Dendritic cell treated with granulocyte-macrophage colony-stimulating factor and Interleukin-4, amounts not matched to agents 40 ng/mL and 50 ng/mL, for 4 days (primary cell): ENCODE data around the gene TUBB1.
A peak's percentile ranks its signal among the peaks of the same experiment; 100 is the strongest.

Experiments
- H3K27ac Mint-ChIP-seq: one replicate; pipeline ENCODE4 v1.8.0; 2022; ENCODE audit warnings: mild to moderate bottlenecking, mixed read lengths
- H3K27me3 Mint-ChIP-seq: one replicate; pipeline ENCODE4 v1.8.0; 2022; ENCODE audit warnings: mild to moderate bottlenecking, mixed read lengths
- H3K36me3 Mint-ChIP-seq: one replicate; pipeline ENCODE4 v1.8.0; 2022; ENCODE audit warnings: low read depth, mixed read lengths
- H3K4me1 Mint-ChIP-seq: one replicate; pipeline ENCODE4 v1.8.0; 2022; ENCODE audit warnings: low read depth, mixed read lengths
- H3K4me3 Mint-ChIP-seq: one replicate; pipeline ENCODE4 v1.8.0; 2022; ENCODE audit warnings: mild to moderate bottlenecking, moderate library complexity, mixed read lengths
- H3K9me3 Mint-ChIP-seq: one replicate; pipeline ENCODE4 v1.8.0; 2022; ENCODE audit warnings: mixed read lengths
- intact Hi-C: fragments of 100-400 bp; cut with micrococcal nuclease; formaldehyde crosslinking; loops from one replicate; pipeline ENCODE4 v1.15.0; 2022

The TUBB1 gene

GRCh38 chr20:59026904-59027740, 7.9 kb downstream of the TUBB1 start:
- Mint-ChIP-seq H3K36me3 (peaks cover 95% of the 10 kb centered on the region), H3K4me1 (peaks cover 39% of the 10 kb centered on the region), H3K4me3 (no peak overlapping the region), H3K27me3 (no peaks in the 10 kb centered on the region), H3K9me3 (no peaks in the 10 kb centered on the region), H3K27ac (peak overlapping the region; percentile 14)
- intact Hi-C loops, result no loop called here

GRCh38 chr20:59027741-59028320, 8.6 kb downstream of the TUBB1 start:
- H3K27me3 Mint-ChIP-seq, result no peaks in the 10 kb centered on the region
- intact Hi-C loops, result no loop called here
- H3K4me1 Mint-ChIP-seq, result peaks cover 43% of the 10 kb centered on the region
- no peak overlapping the region for H3K4me3 Mint-ChIP-seq
- H3K36me3 Mint-ChIP-seq, result peaks cover 90% of the 10 kb centered on the region
- no peak overlapping the region for H3K27ac Mint-ChIP-seq
- H3K9me3 Mint-ChIP-seq, result no peaks in the 10 kb centered on the region

GRCh38 chr20:59028812-59029211, 9.6 kb downstream of the TUBB1 start:
- peak overlapping the region; percentile 40 for H3K4me3 Mint-ChIP-seq
- peaks cover 44% of the 10 kb centered on the region for H3K4me1 Mint-ChIP-seq
- H3K27me3 Mint-ChIP-seq, result no peaks in the 10 kb centered on the region
- H3K9me3 Mint-ChIP-seq, result no peaks in the 10 kb centered on the region
- H3K36me3 Mint-ChIP-seq, result peaks cover 81% of the 10 kb centered on the region
- intact Hi-C loops, result no loop called here
- H3K27ac Mint-ChIP-seq, result no peak overlapping the region

DNA sequence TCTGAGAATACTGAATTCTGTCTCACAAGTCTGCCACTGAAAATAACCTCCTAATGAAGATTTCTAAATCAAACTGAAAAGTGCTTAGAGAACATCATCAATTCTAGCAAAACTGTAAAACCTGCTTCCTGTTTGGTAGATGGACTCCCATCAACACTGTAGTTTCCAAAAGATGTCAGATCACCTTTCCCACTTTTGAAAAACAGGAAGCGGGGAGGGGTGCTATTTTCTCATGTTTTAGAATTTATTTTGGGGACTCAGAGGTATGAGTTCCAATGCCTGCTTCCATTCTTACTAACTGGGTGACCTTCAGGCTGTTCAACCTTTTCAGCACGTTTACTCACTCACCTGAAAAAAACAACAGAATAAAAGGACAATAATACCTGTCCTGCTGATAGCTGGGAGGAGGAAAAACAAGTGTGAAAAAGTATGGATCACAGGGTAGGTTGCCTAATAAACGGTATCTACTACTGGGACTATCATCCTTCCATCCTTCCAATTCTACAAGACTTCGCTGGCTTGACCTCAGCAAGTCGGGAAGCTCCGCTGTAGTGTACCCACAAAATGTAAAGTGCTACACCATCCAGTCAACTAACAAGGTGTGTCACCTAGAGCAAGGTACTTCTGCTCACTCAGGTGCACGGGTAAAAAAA, 11.8 kb downstream of the TUBB1 start:
- Mint-ChIP-seq H3K27me3 (no peaks in the 10 kb centered on the region), H3K4me3 (peak overlapping the region; percentile 93), H3K4me1 (peaks cover 44% of the 10 kb centered on the region), H3K27ac (peak overlapping the region; percentile 98), H3K9me3 (no peaks in the 10 kb centered on the region), H3K36me3 (peaks cover 81% of the 10 kb centered on the region)
- intact Hi-C loops, result loop anchor here (5.0 to 10.0 kb wide), 3 partner anchors 46 to 379 kb away; partner anchors contain the start of genes NELFCD and STX16

DNA sequence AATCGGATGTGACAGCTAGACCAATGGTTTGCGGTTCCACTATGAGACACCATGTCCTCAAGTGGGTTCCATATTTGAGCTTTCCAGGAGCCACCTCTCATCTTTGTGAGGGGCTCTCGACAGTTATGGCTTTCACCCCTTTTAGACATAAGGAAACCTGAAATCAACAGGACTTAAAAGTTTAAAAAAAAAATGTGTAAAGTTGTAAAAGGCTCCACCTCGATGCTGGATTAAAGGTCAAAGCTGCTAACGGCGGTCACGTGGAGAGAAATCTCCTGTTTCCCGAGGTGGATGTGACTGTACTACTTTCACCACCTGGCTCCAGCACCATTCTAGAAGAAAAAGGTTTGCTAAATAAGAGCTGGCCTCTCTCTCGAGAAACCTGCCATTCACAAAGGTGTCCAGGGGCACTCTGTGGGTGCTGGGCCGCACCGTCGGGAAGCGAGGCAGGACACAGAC, 12.4 kb downstream of the TUBB1 start:
- H3K36me3 Mint-ChIP-seq, result peaks cover 81% of the 10 kb centered on the region

DNA sequence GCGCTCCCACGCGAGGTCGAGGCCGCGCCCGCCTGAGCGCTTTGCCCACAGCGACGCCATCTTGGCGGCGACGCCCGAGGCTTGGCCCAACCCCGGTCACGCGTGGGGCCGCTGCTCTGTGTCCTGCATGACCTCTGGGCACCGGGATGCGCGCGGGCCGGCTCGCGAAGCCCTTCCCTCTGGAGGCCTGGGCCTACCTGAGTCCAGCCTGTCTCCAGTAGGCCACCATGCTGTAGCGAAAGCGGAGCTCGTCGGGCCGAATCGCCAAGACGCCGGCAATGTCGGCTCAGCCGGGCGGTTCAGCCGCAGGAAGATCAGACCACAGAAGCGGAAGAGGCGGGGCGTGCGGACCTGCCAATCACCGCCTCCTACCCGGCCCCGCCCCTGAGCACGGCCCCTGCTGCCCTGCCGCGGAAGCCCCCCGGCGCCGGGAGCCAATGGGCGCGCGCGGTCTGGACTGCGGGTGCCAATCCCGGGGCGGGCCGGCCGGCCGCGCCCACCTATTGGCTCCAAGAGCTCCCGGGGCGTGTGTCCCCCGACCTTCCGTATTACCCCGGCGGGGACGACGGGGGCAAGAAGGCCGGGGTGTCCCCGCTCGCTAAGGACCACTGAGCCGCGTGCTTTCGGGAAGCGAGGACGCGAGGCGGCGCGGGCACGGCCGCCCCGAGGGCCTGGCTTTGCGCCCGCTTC, 12.9 kb downstream of the TUBB1 start, which contains the start of gene ATP5F1E:
Gene ATP5F1E (minus strand): TSS at position 313 of the 690 bp plus-strand sequence. CDS start 84 bp downstream, at position 229.
- Mint-ChIP-seq H3K9me3 (no peaks in the 10 kb centered on the region), H3K4me3 (peak within 1 kb of the TSS; percentile 93), H3K27ac (peak within 1 kb of the TSS; percentile 98), H3K27me3 (no peaks in the 10 kb centered on the region), H3K36me3 (peaks cover 81% of the 10 kb centered on the region), H3K4me1 (peaks cover 37% of the 10 kb centered on the region)
- intact Hi-C loops, result loop anchor here (1.0 to 10.0 kb wide), 4 partner anchors 27 to 380 kb away; partner anchors contain the start of genes NELFCD and STX16

More for the DNA sequence above, 12.4 kb downstream of the TUBB1 start:
- intact Hi-C loops, result loop anchor here (1.0 to 10.0 kb wide), 4 partner anchors 26 to 379 kb away; partner anchors contain the start of genes NELFCD and STX16
- Mint-ChIP-seq H3K4me3 (peak overlapping the region; percentile 93), H3K9me3 (no peaks in the 10 kb centered on the region), H3K4me1 (peaks cover 43% of the 10 kb centered on the region), H3K27ac (peak overlapping the region; percentile 98), H3K27me3 (no peaks in the 10 kb centered on the region)

GRCh38 chr20:59032713-59033059, 13.5 kb downstream of the TUBB1 start:
- Mint-ChIP-seq H3K36me3 (peaks cover 81% of the 10 kb centered on the region), H3K27ac (peak overlapping the region; percentile 98), H3K27me3 (no peaks in the 10 kb centered on the region), H3K4me3 (peak overlapping the region; percentile 93), H3K9me3 (no peaks in the 10 kb centered on the region), H3K4me1 (peaks cover 32% of the 10 kb centered on the region)
- intact Hi-C loops, result loop anchor here (1.0 to 10.0 kb wide), 4 partner anchors 27 to 380 kb away; partner anchors contain the start of genes NELFCD and STX16

- intact Hi-C loops, result loop anchor here (5.0 to 10.0 kb wide), 3 partner anchors 48 to 381 kb away; partner anchors contain the start of genes NELFCD and STX16
- peak overlapping the region; percentile 93 for H3K4me3 Mint-ChIP-seq
- peaks cover 82% of the 10 kb centered on the region for H3K36me3 Mint-ChIP-seq
- peak overlapping the region; percentile 98 for H3K27ac Mint-ChIP-seq
- no peaks in the 10 kb centered on the region for H3K27me3 Mint-ChIP-seq
- H3K4me1 Mint-ChIP-seq, result peaks cover 30% of the 10 kb centered on the region
- H3K9me3 Mint-ChIP-seq, result no peaks in the 10 kb centered on the region
Measured at GRCh38 chr20:59033093-59033492, 13.9 kb downstream of the TUBB1 start.

GRCh38 chr20:59033616-59034165, 14.5 kb downstream of the TUBB1 start:
- intact Hi-C loops, result loop anchor here (5.0 to 10.0 kb wide), 3 partner anchors 49 to 381 kb away; partner anchors contain the start of genes NELFCD and STX16
- Mint-ChIP-seq H3K27ac (no peak overlapping the region), H3K36me3 (peaks cover 79% of the 10 kb centered on the region), H3K27me3 (no peaks in the 10 kb centered on the region), H3K4me3 (no peak overlapping the region), H3K4me1 (peaks cover 27% of the 10 kb centered on the region), H3K9me3 (no peaks in the 10 kb centered on the region)

DNA sequence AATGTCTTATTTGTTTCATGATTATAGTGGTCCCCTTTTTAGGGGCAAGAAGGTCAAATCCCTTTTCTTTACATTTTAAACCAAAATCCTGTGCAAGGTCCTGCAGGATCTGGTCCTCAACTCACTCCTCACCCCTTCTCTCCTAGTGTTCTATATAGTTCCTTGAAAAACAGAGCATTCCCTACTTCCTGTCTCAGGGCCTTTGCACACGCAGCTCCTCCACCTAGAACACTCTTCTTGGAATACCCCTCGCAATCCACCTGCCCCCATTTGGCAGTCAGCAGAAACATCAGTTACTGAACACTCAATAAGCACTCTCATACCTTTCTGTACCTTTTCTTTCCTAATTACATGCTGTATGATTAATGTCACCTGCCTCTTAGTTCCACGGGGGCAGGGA, 16.2 kb downstream of the TUBB1 start:
- Mint-ChIP-seq H3K4me3 (no peak overlapping the region), H3K36me3 (peaks cover 69% of the 10 kb centered on the region), H3K9me3 (no peaks in the 10 kb centered on the region), H3K27ac (no peak overlapping the region), H3K4me1 (peaks cover 19% of the 10 kb centered on the region), H3K27me3 (no peaks in the 10 kb centered on the region)
- intact Hi-C loops, result loop anchor here (10.0 kb wide), 1 partner anchor 51 kb away; the partner anchor contains the start of gene NELFCD

DNA sequence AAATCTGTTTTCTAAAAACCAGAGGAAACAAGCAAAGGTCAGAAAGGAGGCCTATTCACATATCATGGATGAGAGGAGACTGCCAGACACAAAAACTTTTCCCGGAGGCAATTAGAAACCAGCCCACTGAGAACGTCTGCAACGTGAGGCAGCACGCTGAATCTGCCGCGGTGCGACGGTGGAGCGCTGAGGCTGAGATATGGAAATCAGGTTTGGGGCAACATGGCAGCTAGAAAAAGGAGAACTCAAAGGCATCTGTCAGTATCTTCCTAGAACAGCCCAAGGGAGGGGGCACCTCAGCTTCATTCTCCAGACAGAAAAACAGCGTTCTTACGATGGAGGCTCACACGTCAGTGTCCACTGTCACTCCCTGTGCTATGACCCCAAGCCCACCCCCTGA, 18.2 kb downstream of the TUBB1 start:
- peaks cover 70% of the 10 kb centered on the region for H3K36me3 Mint-ChIP-seq
- no peak overlapping the region for H3K4me3 Mint-ChIP-seq
- H3K27me3 Mint-ChIP-seq, result no peaks in the 10 kb centered on the region
- intact Hi-C loops, result loop anchor here (10.0 kb wide), 1 partner anchor 53 kb away; the partner anchor contains the start of gene NELFCD
- peaks cover 34% of the 10 kb centered on the region for H3K4me1 Mint-ChIP-seq
- no peak overlapping the region for H3K27ac Mint-ChIP-seq
- H3K9me3 Mint-ChIP-seq, result no peaks in the 10 kb centered on the region

DNA sequence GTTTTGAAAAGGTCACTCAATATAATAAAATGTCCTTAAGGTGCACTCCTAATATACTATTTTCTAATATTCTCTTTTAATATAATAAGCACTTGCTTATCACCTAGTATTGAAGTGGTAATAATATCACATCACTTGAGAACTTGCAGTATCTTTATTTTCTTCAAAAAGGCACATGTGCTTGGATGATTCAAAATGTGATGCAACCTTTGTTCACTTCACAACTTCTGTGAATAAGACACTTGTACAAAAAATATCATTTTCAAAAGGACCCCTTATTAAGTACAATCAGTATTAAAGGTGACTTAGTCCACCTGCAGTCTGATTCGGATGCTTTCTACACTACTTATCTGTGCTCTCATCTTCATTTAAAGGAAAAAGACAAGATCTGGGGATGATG, 20.0 kb downstream of the TUBB1 start:
- Mint-ChIP-seq H3K27me3 (no peaks in the 10 kb centered on the region), H3K36me3 (peaks cover 68% of the 10 kb centered on the region), H3K27ac (no peak overlapping the region), H3K9me3 (no peaks in the 10 kb centered on the region), H3K4me1 (peaks cover 37% of the 10 kb centered on the region), H3K4me3 (no peak overlapping the region)
- intact Hi-C loops, result loop anchor here (10.0 kb wide), 1 partner anchor 54 kb away; the partner anchor contains the start of gene NELFCD

DNA sequence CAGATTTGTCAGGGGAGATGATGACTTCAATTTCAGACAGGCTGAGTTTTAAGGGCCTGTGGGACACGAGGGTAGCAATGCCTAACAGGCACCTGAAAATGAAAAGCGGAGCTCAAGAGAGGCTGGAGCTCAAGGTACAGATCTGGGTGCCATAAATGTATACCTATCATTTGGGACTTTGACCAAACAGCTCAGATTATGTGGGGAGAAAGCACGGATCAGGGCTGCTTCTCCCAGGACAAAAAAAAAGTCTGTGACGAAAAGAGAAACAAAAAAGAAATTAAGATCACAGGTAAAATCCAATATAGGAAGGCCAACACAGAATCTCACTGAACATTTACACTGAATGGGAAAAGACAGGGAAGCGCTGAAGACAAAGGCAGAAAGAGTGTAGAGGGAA, 21.4 kb downstream of the TUBB1 start:
- Mint-ChIP-seq H3K27me3 (no peaks in the 10 kb centered on the region), H3K27ac (no peak overlapping the region), H3K36me3 (peaks cover 54% of the 10 kb centered on the region), H3K4me1 (peaks cover 32% of the 10 kb centered on the region), H3K9me3 (no peaks in the 10 kb centered on the region), H3K4me3 (peak overlapping the region; percentile 94)
- intact Hi-C loops, result no loop called here
